Activated CD4-positive, alpha-beta T cell treated with anti-CD3 and anti-CD28 coated beads, Interleukin-2, amount 50 U/mL, for 1 hour (primary cell): Measurements from ENCODE around the gene DDX1.

ENCODE experiments used
- DNase-seq: peaks from one replicate; pipeline ENCODE4 v3.0.0-alpha.2; 2020

DDX1 gene

GRCh38 chr2:15665067-15665942, 73.6 kb downstream of the DDX1 start:
- DNase-seq: no peak

DNA sequence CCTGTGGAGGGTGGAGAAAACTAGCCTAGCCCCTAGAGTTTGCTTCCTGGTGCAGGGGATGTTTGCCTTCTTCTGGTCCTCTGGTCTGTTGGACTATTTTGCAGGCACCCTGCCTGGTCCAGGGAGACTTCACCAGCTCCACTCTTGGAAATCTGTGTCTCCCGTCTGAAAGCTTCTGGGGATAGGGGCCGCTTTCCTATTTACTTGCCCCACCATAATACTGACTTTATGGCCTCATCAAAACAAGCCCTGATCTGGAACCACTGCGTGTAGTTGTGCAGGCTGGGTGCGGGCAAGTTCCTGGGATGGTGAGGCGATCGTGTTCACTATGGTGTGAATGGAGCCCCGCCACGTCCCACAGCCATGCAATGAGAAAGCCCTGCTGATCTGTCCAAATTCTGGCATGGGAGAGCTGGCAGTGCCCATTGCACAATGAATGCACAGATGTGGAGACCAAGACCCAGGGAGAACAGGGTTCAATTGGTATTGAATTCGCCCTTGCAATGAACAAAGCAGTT, 74.3 kb downstream of the DDX1 start:
- DNase-seq: no peak

DNA sequence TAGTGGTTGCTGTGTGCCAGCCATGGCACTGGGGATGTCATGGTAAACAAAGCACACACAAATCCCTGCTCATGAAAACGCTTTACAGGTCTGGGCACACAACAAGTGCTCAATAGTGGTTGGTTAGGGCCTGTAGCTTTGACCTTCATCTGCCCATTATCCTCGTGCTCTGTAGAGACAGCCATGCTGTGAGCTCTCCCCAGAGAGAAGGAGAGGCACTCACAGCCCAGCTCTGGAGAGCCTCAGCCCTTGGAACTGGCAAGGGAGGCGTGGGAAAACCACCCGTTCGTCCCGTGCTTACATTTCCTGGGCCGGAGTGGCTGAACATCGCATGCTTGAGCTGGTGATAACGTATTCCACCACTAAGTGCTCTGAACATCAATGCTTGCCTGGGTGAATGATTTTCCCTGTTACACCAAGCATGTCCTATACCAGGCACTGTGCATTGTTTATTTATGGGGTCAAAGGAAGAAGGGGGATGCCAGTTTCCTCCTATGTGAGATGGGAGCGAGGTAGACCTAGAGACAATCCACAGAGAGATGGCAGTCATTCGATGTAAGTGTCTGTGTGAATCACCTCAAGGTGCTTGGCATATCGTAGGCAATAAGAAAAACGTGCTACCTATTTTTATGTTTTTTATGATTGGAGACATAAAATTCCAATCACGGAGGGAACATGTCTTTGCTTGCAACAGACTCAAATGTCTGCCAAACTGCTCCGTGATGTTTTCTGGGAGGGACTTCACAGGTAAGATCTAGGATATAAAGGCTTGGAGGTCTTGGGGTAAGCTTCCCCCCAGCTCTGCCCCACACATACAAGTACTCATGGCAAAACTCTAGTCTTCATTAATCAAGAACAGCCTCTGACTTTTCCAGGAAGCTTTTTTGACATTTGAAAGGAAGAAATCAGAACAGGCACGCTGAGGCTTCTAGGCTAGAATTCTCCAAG, 75.5 kb downstream of the DDX1 start:
- no peak for DNase-seq

- no peak for DNase-seq
Observed at GRCh38 chr2:15667809-15668556, 76.3 kb downstream of the DDX1 start.

- no peak for DNase-seq
Observed at GRCh38 chr2:15668611-15669305, 77.1 kb downstream of the DDX1 start.

DNA sequence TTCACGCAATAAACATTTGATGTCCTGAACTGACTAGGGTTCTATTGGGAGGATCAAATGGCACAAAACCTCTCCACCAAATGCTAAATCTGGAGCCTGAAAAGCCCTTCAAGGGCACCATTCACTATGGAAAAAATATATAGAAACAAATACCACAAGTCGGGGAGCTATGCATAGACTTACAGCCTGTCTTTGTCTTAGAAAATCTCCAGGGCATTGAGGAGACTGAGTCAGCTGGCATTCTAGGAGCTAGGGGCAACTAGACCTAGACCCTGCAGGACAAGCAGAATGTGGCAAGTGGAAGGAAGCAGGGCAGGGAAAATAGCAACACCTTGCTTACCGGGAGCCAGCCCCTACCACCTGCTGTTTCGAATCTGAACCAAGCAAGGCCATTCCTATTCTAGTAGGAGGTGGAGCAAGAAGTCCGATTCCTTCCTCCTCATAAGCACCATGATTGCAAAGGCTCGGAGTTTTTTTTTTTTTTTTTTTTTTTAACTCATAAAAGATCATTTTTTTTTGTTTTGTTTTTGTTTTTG, 77.8 kb downstream of the DDX1 start:
- no peak for DNase-seq

- DNase-seq: no peak
Observed at GRCh38 chr2:15670469-15670868, 78.8 kb downstream of the DDX1 start.

DNA sequence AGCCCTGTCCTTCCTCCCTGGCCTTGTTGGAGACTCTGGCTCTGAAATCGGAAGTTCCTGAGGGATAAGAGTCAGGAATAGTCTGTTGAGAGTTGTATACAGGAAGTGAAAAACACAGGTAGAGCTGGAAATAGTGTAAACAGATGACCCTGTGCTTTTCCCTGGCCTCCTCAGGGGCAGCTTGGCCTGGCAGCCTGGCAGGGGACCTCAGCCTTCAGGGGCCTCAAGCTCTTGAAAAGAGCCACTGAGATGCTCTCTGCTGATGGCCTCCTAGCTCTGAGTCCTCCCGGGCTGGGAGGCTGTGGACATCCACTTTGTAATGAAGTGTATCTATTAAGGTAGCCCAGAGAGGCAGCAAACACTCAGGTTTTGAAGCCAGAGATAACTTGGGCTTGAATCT, 79.3 kb downstream of the DDX1 start:
- DNase-seq: no peak

DNA sequence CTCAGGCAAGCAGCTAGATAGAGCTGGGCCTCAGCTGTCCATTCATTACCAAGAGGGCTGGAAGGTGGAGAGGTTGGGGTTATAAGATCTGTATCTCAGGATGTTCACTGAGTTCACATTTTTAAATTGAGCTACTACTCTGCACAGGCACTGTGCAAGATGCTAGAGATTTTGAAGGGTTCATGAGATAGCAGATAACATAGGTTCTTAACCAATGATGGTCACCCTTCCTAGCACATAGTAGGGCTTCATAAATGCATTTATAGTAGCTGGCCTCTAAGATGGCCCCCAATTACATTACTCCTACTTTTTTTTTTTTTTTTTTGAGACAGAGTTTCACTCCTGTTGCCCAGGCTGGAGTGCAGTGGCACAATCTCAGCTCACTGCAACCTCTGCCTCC, 79.7 kb downstream of the DDX1 start:
- DNase-seq: no peak

DNA sequence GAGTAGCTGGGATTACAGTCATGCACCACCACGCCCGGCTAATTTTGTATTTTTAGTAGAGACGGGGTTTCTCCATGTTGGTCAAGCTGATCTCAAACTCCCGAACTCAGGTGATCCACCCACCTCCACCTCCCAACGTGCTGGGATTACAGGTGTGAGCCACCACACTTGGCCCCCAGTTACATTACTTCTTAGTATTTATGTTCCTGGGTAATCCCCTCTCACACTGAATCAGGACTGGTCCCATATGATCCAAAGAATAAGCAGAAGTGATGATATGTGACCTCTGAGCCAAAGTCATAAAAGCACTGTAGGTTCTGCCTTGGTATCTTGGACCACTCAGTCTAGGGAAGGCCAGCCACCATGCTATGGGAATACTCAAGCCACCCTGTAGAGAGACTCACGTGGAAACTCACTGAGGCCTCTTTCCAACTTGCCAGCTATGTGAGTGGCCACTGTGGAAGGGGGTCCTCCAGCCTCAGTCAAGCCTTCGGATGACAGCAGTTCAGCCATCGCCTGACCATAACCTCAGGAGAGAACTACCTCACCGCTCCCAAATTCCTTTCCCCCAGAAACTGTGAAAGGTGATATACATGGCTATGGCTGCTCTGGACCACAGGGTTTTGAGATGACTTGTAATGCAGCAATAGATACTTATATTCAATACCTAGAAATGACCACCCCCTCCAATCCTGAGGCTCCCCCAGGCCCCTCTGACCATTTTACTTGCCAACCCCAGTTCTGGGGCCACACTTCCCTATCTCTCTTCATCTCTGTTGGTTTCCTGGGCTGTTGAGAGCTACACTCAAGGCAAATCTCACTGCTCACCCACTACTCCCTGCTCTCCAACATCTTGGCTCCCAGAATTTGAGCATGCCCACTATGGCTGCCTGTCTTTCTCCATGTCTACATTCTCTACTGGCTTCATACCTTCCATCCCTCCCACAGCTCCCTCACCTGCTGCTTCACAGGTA, 80.5 kb downstream of the DDX1 start:
- DNase-seq: no peak

GRCh38 chr2:15672961-15673918, 81.6 kb downstream of the DDX1 start:
- DNase-seq: no peak

GRCh38 chr2:15673919-15674636, 82.4 kb downstream of the DDX1 start:
- no peak for DNase-seq

GRCh38 chr2:15674637-15675455, 83.2 kb downstream of the DDX1 start:
- DNase-seq: no peak

DNA sequence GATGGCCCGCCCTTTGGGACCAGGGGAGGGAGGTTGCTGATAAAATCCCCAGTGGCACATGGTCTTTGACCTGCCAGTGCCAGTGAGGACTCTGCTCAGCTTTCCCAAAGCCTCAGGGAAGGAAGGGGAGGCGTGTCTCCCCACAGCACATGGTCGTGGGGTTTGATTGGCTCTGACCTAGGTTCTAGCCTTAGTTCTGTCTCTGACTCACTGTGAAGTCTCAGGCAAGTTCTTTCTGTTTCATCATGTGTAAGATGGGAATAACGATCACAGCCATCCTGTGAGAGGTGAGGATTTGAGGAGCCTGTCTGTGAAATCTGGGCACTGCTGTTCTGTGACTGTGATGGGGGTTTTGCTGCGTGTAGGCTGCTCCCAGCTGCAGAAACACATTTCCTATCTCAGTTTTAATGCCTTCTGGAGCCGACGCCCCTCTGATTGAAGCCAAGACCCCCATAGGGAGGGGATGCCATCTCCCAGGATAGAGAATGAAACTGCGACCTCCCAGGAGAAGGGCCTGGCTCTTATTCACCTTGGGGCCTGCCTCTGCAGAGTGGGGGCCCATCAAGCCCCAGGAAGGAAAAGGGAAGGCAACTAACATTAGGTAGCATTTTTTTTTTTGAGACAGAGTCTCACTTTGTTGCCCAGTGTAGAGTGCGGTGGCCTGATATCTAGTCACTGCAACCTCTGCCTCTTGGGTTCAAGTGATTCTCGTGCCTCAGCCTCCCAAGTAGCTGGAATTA, 84.0 kb downstream of the DDX1 start:
- no peak for DNase-seq

DNA sequence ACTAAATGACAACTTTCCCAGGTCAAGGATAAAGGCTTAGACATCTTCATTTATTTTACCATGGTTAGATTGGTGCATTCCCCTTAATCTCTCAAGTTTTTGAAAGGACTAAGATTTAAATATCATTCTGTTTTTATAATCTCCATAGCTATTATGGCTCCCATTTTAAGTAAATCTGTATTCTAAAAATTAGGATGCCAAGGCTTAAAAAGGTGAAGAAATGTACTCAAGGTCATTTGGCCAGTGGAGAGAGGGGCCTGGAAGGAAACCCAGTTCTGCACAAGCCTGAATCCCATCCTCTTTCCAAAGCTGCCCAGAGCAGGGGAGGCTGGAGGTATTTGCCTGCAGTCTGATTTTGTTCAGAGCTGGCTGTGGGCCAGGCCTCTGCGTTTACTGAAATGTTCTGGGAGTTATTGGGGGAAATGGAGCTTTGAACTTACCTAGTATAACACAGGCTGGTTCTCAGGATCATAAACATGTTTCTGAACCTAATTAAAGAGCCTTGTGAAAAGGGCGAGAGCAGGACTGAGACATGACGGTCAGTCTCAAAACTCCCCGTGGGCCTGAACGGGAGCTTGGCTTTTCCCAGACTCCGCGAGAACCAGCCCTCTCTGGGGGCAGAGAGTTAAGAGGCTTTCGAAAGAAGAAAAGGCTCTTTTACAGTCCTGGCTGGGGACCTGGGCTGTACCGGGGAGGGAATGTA, 85.6 kb downstream of the DDX1 start:
- DNase-seq: no peak

GRCh38 chr2:15678346-15678745, 86.7 kb downstream of the DDX1 start:
- DNase-seq: no peak
